Hematopoietic multipotent progenitor cell treated with erythropoietin and hydrocortisone succinate and interleukin-3 and kit ligand, for 17 days (in vitro differentiated cells): Measurements from ENCODE around the gene ARHGAP8.

Source experiments
- DNase-seq: peaks from one replicate; pipeline ENCODE4 v3.0.0-alpha.2; 2015; ENCODE audit warnings: low spot score

The ARHGAP8 gene

GRCh38 chr22:44726439-44726838 lies 25.9 kb upstream of the ARHGAP8 start:
- DNase-seq, result no peak

GRCh38 chr22:44727148-44727547 lies 25.2 kb upstream of the ARHGAP8 start:
- no peak for DNase-seq

DNA sequence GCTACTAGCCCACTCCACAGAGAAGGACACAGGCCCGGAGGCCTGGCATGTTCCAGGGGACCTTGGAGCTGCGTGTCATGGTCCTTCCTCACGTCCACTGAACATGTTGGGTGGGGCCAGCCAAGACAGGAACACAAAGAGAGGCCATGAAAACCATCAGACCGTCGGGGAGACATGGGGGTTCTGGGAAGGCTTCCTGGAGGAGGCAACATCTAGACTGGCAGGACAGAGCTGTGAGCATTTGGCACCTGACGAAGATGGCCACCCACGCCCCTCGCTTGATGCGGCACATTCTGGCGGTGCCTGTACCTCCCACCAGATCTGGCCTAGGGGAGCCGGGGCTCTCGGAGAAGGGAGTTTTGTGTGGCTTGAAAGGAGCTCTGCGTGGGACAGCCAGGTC lies 24.7 kb upstream of the ARHGAP8 start:
- no peak for DNase-seq

DNA sequence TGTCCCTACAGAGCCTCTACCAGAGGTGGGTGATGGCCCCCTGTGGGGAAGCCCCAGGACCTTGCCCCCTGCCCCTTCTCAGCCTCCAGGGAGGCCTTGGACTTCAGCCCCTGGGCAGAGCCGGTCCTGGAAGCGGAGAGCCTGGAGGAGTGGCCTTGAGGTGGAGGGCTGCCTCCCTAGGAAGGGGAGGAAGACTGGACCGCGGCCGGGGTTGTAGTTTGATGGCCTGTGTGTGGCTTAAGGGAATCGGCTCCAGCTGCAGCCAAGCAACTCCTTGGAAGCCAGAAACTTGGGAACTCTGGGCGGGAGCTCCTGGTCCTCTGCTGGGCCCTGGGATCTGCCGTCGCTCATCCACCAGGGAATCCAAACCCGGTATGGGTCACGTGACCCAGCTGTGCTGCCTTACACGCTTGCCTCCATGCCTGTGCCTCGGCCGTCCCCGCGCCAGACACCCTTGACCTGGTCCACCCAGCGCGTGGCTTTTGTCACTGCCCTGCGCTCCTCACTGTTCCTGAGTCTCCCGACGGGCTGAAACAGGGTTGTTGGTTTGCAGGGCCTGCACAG lies 23.5 kb upstream of the ARHGAP8 start:
- DNase-seq, result no peak

GRCh38 chr22:44729391-44730021 lies 22.9 kb upstream of the ARHGAP8 start:
- DNase-seq, result no peak

DNA sequence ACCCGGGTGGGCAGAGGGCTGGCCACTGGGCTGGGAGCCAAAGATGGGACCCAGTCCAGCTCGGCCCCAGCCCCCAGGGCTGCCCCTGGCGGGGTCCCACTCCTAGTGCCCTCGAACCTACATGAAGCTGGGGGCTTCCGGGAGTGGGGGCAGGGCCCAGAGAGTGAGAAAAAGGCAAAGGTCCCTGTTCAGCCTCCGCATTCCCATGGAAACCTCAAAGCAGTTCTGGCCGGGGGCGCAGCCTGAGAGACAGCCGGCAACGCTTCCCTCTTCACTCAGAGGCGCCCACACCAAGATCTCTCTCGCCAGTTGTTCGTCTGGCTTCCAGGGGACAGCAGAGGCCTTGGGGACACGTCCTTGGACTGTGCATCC lies 22.4 kb upstream of the ARHGAP8 start:
- no peak for DNase-seq

GRCh38 chr22:44730490-44731356 lies 21.7 kb upstream of the ARHGAP8 start:
- no peak for DNase-seq

- DNase-seq, result no peak
Observed at GRCh38 chr22:44731357-44731970, 20.9 kb upstream of the ARHGAP8 start.

- no peak for DNase-seq
Observed at GRCh38 chr22:44732017-44732561, 20.3 kb upstream of the ARHGAP8 start.

DNA sequence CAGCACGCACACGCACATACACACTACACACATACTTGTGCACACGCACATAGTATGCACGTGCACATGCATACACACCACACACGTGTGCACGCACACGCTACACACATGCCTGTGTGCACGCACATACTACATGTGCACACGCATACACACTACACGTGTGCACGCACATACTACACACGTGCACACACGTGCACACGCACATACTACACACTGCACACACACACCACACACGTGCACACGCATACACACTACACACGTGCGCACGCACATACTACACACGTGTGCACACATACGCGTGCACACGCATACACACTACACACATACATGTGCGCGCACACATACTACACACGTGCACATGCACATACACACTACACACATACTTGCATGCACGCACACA lies 19.7 kb upstream of the ARHGAP8 start:
- no peak for DNase-seq

DNA sequence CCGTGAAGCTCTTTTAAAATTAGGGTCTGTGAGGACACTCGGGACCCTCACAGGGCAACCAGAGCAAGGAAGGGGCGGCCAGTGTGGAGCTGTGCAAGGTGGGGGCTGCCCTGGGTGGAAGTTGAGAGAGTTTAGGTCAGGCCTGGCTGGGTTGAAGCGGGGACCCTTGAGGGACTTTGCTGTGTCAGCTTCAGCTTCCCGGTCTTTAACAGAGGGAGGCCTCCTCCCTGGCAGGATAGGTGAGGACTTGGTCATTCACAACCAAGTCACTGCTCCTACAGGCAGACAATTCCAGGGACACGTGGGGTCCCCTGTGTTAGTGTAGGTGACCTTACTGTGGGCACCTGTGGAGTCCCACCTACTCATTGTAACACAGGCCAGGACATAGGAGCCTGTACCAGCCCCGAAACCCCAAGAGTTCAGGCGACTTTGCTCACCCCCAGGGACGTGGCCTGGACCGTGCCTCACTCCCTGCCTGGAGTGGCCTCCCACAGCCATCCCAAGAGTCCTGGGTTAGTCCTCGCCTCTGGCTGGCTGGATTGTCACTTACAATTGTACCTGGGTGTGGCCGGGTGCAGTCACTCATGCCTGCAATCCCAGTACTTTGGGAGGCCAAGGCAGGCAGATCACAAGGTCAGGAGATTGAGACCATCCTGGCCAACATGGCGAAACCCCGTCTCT lies 18.8 kb upstream of the ARHGAP8 start:
- DNase-seq, result no peak

DNA sequence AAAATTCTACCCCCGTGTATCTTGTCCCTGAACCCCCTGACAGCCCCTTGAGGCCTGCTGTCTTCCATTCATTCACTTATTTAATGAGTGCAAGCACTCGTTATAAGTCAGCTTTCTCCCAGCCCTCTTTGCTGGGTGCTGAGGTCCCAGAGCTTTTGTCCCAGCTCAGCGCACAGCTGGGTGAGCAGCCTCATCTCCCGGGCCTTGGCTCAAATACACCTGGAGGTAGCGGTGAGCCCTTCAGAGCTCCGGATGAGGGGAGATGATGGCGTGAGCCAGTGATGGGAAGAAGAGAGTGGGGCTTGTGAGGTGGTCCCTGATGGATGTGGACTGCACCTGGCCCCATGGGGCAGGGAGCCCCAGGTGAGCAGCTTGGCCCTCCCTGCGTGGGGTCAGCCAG lies 18.1 kb upstream of the ARHGAP8 start:
- DNase-seq, result no peak

DNA sequence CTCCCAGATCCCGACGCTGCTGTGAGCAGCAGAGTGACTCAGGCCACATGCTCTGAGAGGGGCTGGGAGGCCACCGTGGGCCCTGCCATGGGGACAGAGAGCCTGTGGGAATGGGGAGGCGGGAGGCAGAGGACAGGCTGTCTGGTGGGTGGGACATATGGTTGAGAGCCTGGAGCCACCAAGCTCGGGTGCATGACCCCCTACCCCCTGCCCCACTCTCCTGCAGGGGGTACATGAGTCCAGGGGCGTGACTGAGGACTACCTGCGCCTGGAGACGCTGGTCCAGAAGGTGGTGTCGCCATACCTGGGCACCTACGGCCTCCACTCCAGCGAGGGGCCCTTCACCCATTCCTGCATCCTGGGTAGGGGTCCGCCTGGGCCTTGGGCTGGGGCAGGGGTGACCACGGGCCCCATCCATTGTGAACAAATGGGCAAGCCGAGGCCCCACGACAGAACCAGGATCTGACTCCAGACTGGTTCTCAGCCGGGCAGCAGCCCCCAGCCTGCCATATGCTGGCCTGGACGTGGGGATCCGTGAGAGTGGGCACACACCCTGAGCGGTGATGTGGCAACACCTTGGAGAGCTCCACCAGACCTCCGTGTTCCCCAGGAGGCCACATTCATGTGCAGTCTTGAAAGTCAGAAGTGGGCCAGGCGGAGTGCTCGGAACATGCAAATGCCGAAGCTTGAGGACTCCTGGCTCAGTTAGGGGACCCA lies 17.4 kb upstream of the ARHGAP8 start:
- no peak for DNase-seq

DNA sequence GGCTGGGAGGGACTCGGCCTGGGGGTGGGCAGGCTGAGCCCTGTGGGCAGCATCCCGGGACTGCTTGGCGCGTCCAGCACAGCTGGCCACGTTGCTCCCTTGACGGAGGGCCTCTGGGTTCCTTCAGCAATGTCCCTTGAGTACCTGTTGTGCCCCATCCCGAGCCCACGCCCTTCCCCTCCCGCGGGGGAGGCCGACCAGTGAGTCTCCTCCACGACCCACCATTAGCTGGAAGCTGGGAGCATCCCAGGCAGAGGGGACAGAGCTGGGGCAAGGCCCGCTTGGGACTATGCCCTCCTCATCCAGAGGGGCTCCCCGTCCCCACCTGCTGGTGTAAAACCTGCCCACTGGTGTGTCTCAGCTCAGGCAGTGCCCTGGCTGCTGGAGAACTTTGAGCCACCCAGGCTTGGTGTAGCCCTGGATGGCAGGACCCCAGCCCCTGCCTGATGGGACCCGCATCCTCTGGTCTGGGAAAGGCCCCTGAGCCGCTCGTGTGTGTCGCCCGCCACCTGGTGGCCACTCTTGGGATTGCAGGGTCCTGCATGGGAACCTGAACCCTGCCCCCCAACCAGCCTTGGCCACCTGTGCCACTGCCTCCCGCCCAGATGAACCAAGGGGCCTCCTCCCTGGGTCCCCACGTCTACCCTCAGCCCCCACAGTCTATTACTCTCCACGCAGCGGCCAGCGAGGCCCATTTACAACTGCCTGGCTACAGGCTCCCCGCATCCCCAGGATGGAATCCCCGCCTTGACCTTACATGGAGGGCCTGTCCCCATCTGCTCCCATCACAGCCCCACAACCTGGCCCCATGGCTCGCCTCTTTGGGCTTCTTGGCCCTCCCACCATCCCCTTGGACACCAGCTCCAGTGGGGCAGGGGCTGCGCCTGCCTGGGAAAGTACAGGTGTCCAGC lies 16.6 kb upstream of the ARHGAP8 start:
- peak; percentile 77 for DNase-seq

GRCh38 chr22:44736581-44737405 lies 15.6 kb upstream of the ARHGAP8 start:
- no peak for DNase-seq

DNA sequence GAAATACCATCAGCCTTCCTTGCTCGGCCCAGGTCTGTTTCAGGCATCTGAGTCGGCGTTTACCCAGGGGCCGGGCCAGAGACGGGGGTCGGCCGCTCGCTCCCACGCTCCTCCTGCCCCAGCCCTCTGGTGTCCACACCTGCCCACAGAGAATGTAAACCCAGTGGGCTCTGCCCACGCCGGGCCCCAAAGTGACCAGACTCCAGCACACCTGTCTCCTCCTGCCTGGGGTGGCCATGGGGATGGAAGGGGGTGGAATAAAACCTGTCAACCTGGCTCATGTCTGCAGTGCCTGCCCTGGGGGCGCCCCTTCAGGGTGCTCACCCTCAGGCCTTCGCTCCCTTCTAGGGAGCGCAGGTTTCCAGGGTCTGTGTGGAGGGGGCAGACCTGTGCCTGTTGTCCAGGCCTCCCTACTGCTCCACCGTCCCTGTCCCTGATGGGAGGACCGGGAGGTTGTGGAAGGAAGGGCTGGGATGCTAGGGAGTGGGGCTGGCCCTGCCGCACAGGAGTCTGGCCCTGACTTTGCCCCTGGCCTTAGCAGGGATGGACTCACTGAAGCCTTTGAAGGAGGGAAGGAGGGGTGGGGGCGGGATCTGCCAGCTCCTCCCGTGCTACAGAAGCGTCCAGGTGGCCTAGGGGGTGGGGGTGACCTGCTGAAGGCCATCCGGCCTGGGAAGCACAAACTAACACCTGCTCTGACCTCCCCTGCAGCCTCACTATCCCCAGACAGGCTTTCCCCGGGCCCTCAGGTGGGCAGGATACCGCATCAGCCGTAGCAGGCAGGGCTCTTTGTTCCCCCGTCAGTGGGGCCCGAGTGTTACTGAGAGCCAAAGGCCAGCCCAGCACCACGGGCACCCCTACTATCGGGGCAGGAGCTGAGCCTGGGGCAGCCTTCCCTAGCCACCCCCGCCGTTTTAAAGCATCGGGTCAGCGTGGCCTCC lies 14.7 kb upstream of the ARHGAP8 start:
- DNase-seq, result no peak

GRCh38 chr22:44738347-44738715 lies 14.0 kb upstream of the ARHGAP8 start:
- DNase-seq, result no peak

GRCh38 chr22:44739024-44739423 lies 13.4 kb upstream of the ARHGAP8 start:
- no peak for DNase-seq
